ENCODE data around the gene CKAP5.

Gene CKAP5

GRCh38 chr11:46693597-46694012 is 152.5 kb downstream of the CKAP5 start:
- H3K4me1 ChIP-seq (ENCODE audit: control insufficient read depth, low read length) = peaks cover under 1% of the 10 kb centered on the region; the same call in 1 of the 2 replicates

More at GRCh38 chr11:46693597-46694012, 152.5 kb downstream of the CKAP5 start:
- Histone ChIP-seq H3K27ac (ENCODE audit: low read depth, low read length) (no peak overlapping the region), H3K79me2 (ENCODE audit: control insufficient read depth, low read length) (peaks cover 8% of the 10 kb centered on the region), H3K27me3 (ENCODE audit: control insufficient read depth, low read length) (no peaks in the 10 kb centered on the region), H3K36me3 (ENCODE audit: control insufficient read depth, low read length) (peaks cover 23% of the 10 kb centered on the region), H3K9me3 (ENCODE audit: control insufficient read depth, insufficient read depth, low read length) (no peaks in the 10 kb centered on the region), H4K20me1 (ENCODE audit: control insufficient read depth, insufficient read depth, low read depth, low read length) (no peaks in the 10 kb centered on the region), H3F3A (ENCODE audit: control insufficient read depth, insufficient read depth) (no peaks in the 10 kb centered on the region), H3K9me2 (replicated peaks; ENCODE audit: control insufficient read depth, low read length) (no peaks in the 10 kb centered on the region), H3K4me3 (ENCODE audit: low read length) (no peak overlapping the region), H3K4me2 (ENCODE audit: low read length) (no peak overlapping the region)
- TF ChIP-seq EZH2phosphoT487 (IDR thresholded peaks at IDR 0.05; ENCODE audit: borderline replicate concordance, low read length) = no peak
- no peak for TF ChIP-seq CTCF (IDR thresholded peaks at IDR 0.05; ENCODE audit: low read depth, low read length, poor library complexity, severe bottlenecking)

Measured in DOHH2 (cell line).